GM23338 (cell line): ENCODE data around the gene PKHD1. TPM values are rescaled to one million over a fixed set of nuclear protein-coding genes. Genes with fewer than 3 reads are reported as not detected.

Experiments
- ATAC-seq: fragments of 200-7000 bp; cut with Tn5 transposase; 3 replicates; pipeline ENCODE4 v1.9.1; 2020
- DNase-seq: peaks from one replicate; pipeline ENCODE4 v3.0.0-alpha.2; 2015; ENCODE audit warnings: low spot score
- H2AFZ ChIP-seq: fragments of 200-600 bp; sonication (generic); 2 replicates; pipeline ENCODE4 v1.8.0; 2016; ENCODE audit warnings: antibody characterized with exemption, mild to moderate bottlenecking, moderate library complexity
- H3F3A ChIP-seq: fragments of 200-600 bp; sonication (generic); replicated peaks from 2 replicates; pipeline ENCODE4 v1.8.0; 2017; ENCODE audit warnings: antibody characterized with exemption, mixed run types, low read depth
- H3K27ac ChIP-seq: fragments of 200-600 bp; sonication (generic); 2 replicates; pipeline ENCODE4 v1.6.1; 2016; ENCODE audit warnings: low read depth
- H3K27me3 ChIP-seq: fragments of 200-600 bp; sonication (generic); 2 replicates; pipeline ENCODE4 v1.8.0; 2016; ENCODE audit warnings: mild to moderate bottlenecking, mixed run types, moderate library complexity; ENCODE audit not compliant: insufficient read depth
- H3K36me3 ChIP-seq: fragments of 200-600 bp; sonication (generic); 2 replicates; pipeline ENCODE4 v1.8.0; 2016; ENCODE audit warnings: mild to moderate bottlenecking; ENCODE audit not compliant: insufficient read depth
- H3K4me1 ChIP-seq: fragments of 200-600 bp; sonication (generic); 2 replicates; pipeline ENCODE4 v1.8.0; 2016; ENCODE audit warnings: mild to moderate bottlenecking, moderate library complexity; ENCODE audit not compliant: insufficient read depth
- H3K4me2 ChIP-seq: fragments of 200-600 bp; sonication (generic); 2 replicates; pipeline ENCODE4 v1.7.1; 2017; ENCODE audit warnings: mixed run types
- H3K4me3 ChIP-seq: fragments of 200-600 bp; sonication (generic); 2 replicates; pipeline ENCODE4 v1.6.1; 2016; ENCODE audit warnings: mixed run types
- H3K79me2 ChIP-seq: fragments of 200-600 bp; sonication (generic); replicated peaks from 2 replicates; pipeline ENCODE4 v1.8.0; 2017; ENCODE audit warnings: mild to moderate bottlenecking; ENCODE audit not compliant: insufficient read depth
- H3K9me2 ChIP-seq: fragments of 200-600 bp; sonication (generic); 2 replicates; pipeline ENCODE4 v1.8.0; 2017; ENCODE audit not compliant: insufficient read depth
- H4K20me1 ChIP-seq: fragments of 200-600 bp; sonication (generic); replicated peaks from 2 replicates; pipeline ENCODE4 v1.8.0; 2017; ENCODE audit warnings: mild to moderate bottlenecking; ENCODE audit not compliant: insufficient read depth
- H3K27ac Mint-ChIP-seq: 2 replicates; pipeline ENCODE4 v1.8.0; 2020; ENCODE audit warnings: inconsistent platforms, mild to moderate bottlenecking, moderate library complexity, mixed read lengths
- H3K27me3 Mint-ChIP-seq: 3 replicates; pipeline ENCODE4 v1.8.0; 2022; ENCODE audit warnings: low read depth, mild to moderate bottlenecking, moderate library complexity, mixed read lengths, inconsistent platforms; ENCODE audit not compliant: insufficient read depth, poor library complexity
- H3K36me3 Mint-ChIP-seq: 3 replicates; pipeline ENCODE4 v1.8.0; 2021; ENCODE audit warnings: low read depth, mild to moderate bottlenecking, inconsistent platforms, moderate library complexity, mixed read lengths
- H3K4me1 Mint-ChIP-seq: 3 replicates; pipeline ENCODE4 v1.8.0; 2020; ENCODE audit warnings: mild to moderate bottlenecking, inconsistent platforms, mixed read lengths
- H3K4me3 Mint-ChIP-seq: 3 replicates; pipeline ENCODE4 v1.8.0; 2021; ENCODE audit warnings: moderate library complexity, mild to moderate bottlenecking, inconsistent platforms, mixed read lengths
- H3K9me3 Mint-ChIP-seq: 3 replicates; pipeline ENCODE4 v1.8.0; 2020; ENCODE audit warnings: moderate library complexity, mild to moderate bottlenecking, inconsistent platforms, mixed read lengths
- CREB1 ChIP-seq: fragments of 250-450 bp; sonication (Bioruptor Pico); IDR thresholded peaks from 2 replicates; pipeline ENCODE4 v1.5.0; 2020; ENCODE audit warnings: low read depth, mild to moderate bottlenecking, moderate library complexity
- ETS1 ChIP-seq: IDR thresholded peaks from 2 replicates; pipeline ENCODE4 v1.6.1; 2016; ENCODE audit warnings: antibody characterized with exemption
- EZH2 ChIP-seq: fragments of 200-600 bp; sonication (generic); IDR thresholded peaks from one replicate; pipeline ENCODE4 v1.8.0; 2017; ENCODE audit warnings: antibody characterized with exemption, mild to moderate bottlenecking, low read depth; ENCODE audit not compliant: unreplicated experiment
- JUNB ChIP-seq: IDR thresholded peaks from one replicate; pipeline ENCODE4 v1.6.1; 2016; ENCODE audit warnings: antibody characterized with exemption; ENCODE audit not compliant: unreplicated experiment
- NANOG ChIP-seq: IDR thresholded peaks from 2 replicates; pipeline ENCODE4 v1.6.1; 2016; ENCODE audit warnings: antibody characterized with exemption, borderline replicate concordance
- POLR2AphosphoS5 ChIP-seq: IDR thresholded peaks from 2 replicates; pipeline ENCODE4 v1.6.1; 2016; ENCODE audit warnings: antibody characterized with exemption, low read depth
- STAT1 ChIP-seq: IDR thresholded peaks from one replicate; pipeline ENCODE4 v1.6.1; 2016; ENCODE audit warnings: antibody characterized with exemption; ENCODE audit not compliant: unreplicated experiment
- ZNF114 ChIP-seq: fragments of 250-450 bp; sonication (Bioruptor Pico); IDR thresholded peaks from 2 replicates; pipeline ENCODE4 v1.5.0; 2020; ENCODE audit warnings: mild to moderate bottlenecking, moderate library complexity
- ZNF331 ChIP-seq: fragments of 250-450 bp; sonication (Bioruptor Pico); IDR thresholded peaks from 2 replicates; pipeline ENCODE4 v1.5.0; 2020; ENCODE audit warnings: low read depth, mild to moderate bottlenecking, moderate library complexity
- polyA plus RNA-seq: library from polyadenylated mRNA; unstranded; fragments of >200 nt; fragmentation: Nextera tagmentation; extraction: Ambion mirVana; gene quantifications from 2 replicates; pipeline ENCODE4 v1.2.1, GENCODE V29; 2016
- total RNA-seq: library from RNA; depleted of rRNA; stranded (reverse); fragments of >200 nt; shearing (Covaris generic); gene quantifications from 2 replicates; pipeline ENCODE4 v1.2.3, GENCODE V29; 2014
- TF ChIP-seq, protein P1 (sequence below): IDR thresholded peaks from one replicate; pipeline ENCODE4 v1.6.1; 2018; ENCODE audit warnings: antibody characterized with exemption; ENCODE audit not compliant: unreplicated experiment
- TF ChIP-seq, protein P2 (sequence below): fragments of 250-450 bp; sonication (Bioruptor Pico); IDR thresholded peaks from 2 replicates; pipeline ENCODE4 v1.5.0; 2020; ENCODE audit warnings: mild to moderate bottlenecking, moderate library complexity
- TF ChIP-seq, protein P3 (sequence below), 2 experiments: fragments of 200-600 bp in 1 of 2; sonication (generic) in 1 of 2; conservative IDR thresholded peaks; 2 replicates each; pipeline versions ENCODE4 v1.5.1 to v1.6.1; 2016 to 2017; ENCODE audit warnings: antibody characterized with exemption in 2 of 2, low read depth in 2 of 2, mild to moderate bottlenecking in 2 of 2, moderate library complexity in 1 of 2

The PKHD1 gene
- total and polyA plus RNA-seq, 2 experiments from 2014 or later: 0.03 to 0.07 TPM

DNA sequence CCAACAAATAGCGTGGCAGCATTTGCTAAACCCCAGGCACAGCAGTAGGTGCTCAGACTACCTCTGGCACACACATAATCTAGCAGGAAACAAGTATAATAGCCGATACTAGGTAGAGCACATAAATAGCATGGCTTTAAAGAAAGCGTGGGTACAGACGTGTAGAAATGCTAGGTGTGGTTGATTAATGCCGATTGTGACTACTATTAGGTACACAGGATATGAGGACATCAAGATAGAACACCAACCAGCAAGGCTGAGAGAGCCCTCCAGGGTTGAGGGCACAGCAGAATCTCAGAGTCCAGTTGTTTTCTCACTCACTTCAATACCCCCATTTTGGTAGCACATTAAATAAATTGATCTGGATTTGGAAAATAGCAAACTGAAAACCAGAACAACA lies 100.5 kb downstream of the PKHD1 start:
- ATAC-seq: no peak
- Histone ChIP-seq H3F3A (no peaks in the 10 kb centered on the region), H3K79me2 (no peaks in the 10 kb centered on the region), H3K27me3 (no peaks in the 10 kb centered on the region), H3K4me1 (peaks cover 22% of the 10 kb centered on the region), H2AFZ (no peak overlapping the region), H3K4me2 (no peak overlapping the region), H3K36me3 (no peaks in the 10 kb centered on the region), H3K4me3 (no peak overlapping the region), H3K9me2 (no peaks in the 10 kb centered on the region), H3K27ac (no peak overlapping the region), H4K20me1 (no peaks in the 10 kb centered on the region)
- H3K27me3 Mint-ChIP-seq: no peaks in the 10 kb centered on the region
- peaks cover 2% of the 10 kb centered on the region; the same call in 2 of the 3 replicates for H3K36me3 Mint-ChIP-seq
- H3K4me1 Mint-ChIP-seq: peaks cover 18% of the 10 kb centered on the region
- no peak for DNase-seq
- TF ChIP-seq JUNB (no peak), NANOG (no peak), ZNF331 (no peak), EZH2 (no peak), CREB1 (CRISPR knock-in tag) (no peak), ZNF114 (CRISPR knock-in tag) (no peak), STAT1 (no peak), POLR2AphosphoS5 (no peak), ETS1 (no peak)
- TF ChIP-seq, protein P1, sequence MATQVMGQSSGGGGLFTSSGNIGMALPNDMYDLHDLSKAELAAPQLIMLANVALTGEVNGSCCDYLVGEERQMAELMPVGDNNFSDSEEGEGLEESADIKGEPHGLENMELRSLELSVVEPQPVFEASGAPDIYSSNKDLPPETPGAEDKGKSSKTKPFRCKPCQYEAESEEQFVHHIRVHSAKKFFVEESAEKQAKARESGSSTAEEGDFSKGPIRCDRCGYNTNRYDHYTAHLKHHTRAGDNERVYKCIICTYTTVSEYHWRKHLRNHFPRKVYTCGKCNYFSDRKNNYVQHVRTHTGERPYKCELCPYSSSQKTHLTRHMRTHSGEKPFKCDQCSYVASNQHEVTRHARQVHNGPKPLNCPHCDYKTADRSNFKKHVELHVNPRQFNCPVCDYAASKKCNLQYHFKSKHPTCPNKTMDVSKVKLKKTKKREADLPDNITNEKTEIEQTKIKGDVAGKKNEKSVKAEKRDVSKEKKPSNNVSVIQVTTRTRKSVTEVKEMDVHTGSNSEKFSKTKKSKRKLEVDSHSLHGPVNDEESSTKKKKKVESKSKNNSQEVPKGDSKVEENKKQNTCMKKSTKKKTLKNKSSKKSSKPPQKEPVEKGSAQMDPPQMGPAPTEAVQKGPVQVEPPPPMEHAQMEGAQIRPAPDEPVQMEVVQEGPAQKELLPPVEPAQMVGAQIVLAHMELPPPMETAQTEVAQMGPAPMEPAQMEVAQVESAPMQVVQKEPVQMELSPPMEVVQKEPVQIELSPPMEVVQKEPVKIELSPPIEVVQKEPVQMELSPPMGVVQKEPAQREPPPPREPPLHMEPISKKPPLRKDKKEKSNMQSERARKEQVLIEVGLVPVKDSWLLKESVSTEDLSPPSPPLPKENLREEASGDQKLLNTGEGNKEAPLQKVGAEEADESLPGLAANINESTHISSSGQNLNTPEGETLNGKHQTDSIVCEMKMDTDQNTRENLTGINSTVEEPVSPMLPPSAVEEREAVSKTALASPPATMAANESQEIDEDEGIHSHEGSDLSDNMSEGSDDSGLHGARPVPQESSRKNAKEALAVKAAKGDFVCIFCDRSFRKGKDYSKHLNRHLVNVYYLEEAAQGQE: no peak
- TF ChIP-seq, protein P2, sequence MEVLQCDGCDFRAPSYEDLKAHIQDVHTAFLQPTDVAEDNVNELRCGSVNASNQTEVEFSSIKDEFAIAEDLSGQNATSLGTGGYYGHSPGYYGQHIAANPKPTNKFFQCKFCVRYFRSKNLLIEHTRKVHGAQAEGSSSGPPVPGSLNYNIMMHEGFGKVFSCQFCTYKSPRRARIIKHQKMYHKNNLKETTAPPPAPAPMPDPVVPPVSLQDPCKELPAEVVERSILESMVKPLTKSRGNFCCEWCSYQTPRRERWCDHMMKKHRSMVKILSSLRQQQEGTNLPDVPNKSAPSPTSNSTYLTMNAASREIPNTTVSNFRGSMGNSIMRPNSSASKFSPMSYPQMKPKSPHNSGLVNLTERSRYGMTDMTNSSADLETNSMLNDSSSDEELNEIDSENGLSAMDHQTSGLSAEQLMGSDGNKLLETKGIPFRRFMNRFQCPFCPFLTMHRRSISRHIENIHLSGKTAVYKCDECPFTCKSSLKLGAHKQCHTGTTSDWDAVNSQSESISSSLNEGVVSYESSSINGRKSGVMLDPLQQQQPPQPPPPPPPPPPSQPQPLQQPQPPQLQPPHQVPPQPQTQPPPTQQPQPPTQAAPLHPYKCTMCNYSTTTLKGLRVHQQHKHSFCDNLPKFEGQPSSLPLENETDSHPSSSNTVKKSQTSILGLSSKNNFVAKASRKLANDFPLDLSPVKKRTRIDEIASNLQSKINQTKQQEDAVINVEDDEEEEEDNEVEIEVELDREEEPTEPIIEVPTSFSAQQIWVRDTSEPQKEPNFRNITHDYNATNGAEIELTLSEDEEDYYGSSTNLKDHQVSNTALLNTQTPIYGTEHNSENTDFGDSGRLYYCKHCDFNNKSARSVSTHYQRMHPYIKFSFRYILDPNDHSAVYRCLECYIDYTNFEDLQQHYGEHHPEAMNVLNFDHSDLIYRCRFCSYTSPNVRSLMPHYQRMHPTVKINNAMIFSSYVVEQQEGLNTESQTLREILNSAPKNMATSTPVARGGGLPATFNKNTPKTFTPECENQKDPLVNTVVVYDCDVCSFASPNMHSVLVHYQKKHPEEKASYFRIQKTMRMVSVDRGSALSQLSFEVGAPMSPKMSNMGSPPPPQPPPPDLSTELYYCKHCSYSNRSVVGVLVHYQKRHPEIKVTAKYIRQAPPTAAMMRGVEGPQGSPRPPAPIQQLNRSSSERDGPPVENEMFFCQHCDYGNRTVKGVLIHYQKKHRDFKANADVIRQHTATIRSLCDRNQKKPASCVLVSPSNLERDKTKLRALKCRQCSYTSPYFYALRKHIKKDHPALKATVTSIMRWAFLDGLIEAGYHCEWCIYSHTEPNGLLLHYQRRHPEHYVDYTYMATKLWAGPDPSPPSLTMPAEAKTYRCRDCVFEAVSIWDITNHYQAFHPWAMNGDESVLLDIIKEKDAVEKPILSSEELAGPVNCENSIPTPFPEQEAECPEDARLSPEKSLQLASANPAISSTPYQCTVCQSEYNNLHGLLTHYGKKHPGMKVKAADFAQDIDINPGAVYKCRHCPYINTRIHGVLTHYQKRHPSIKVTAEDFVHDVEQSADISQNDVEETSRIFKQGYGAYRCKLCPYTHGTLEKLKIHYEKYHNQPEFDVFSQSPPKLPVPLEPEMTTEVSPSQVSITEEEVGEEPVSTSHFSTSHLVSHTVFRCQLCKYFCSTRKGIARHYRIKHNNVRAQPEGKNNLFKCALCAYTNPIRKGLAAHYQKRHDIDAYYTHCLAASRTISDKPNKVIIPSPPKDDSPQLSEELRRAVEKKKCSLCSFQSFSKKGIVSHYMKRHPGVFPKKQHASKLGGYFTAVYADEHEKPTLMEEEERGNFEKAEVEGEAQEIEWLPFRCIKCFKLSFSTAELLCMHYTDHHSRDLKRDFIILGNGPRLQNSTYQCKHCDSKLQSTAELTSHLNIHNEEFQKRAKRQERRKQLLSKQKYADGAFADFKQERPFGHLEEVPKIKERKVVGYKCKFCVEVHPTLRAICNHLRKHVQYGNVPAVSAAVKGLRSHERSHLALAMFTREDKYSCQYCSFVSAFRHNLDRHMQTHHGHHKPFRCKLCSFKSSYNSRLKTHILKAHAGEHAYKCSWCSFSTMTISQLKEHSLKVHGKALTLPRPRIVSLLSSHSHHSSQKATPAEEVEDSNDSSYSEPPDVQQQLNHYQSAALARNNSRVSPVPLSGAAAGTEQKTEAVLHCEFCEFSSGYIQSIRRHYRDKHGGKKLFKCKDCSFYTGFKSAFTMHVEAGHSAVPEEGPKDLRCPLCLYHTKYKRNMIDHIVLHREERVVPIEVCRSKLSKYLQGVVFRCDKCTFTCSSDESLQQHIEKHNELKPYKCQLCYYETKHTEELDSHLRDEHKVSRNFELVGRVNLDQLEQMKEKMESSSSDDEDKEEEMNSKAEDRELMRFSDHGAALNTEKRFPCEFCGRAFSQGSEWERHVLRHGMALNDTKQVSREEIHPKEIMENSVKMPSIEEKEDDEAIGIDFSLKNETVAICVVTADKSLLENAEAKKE (CRISPR knock-in tag): no peak
- TF ChIP-seq, protein P3, sequence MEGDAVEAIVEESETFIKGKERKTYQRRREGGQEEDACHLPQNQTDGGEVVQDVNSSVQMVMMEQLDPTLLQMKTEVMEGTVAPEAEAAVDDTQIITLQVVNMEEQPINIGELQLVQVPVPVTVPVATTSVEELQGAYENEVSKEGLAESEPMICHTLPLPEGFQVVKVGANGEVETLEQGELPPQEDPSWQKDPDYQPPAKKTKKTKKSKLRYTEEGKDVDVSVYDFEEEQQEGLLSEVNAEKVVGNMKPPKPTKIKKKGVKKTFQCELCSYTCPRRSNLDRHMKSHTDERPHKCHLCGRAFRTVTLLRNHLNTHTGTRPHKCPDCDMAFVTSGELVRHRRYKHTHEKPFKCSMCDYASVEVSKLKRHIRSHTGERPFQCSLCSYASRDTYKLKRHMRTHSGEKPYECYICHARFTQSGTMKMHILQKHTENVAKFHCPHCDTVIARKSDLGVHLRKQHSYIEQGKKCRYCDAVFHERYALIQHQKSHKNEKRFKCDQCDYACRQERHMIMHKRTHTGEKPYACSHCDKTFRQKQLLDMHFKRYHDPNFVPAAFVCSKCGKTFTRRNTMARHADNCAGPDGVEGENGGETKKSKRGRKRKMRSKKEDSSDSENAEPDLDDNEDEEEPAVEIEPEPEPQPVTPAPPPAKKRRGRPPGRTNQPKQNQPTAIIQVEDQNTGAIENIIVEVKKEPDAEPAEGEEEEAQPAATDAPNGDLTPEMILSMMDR (conservative IDR thresholded peaks at IDR 0.05; ENCODE audit: low read depth in 2 of 2): no peak
- peaks cover 5% of the 10 kb centered on the region; the same call in 2 of the 3 replicates for H3K9me3 Mint-ChIP-seq
- no peak overlapping the region for H3K4me3 Mint-ChIP-seq
- H3K27ac Mint-ChIP-seq: no peak overlapping the region
